ENCODE data around the gene JAKMIP1.

JAKMIP1 gene

GRCh38 chr4:6124386-6125102 lies 75.8 kb downstream of the JAKMIP1 start:
- H3K36me3 ChIP-seq = no peaks in the 10 kb centered on the region
- H3K9me3 ChIP-seq (ENCODE audit: severe bottlenecking) = no peaks in the 10 kb centered on the region
- TF ChIP-seq CTCF (IDR thresholded peaks at IDR 0.05; ENCODE audit: low read depth, low read length) = no peak
- no peak for DNase-seq
- H3K27me3 ChIP-seq (ENCODE audit: insufficient read depth, low read depth, severe bottlenecking) = no peaks in the 10 kb centered on the region
- no peak overlapping the region for H3K4me3 ChIP-seq (ENCODE audit: low read depth, low read length)
- H3K27ac ChIP-seq = no peak overlapping the region

DNA sequence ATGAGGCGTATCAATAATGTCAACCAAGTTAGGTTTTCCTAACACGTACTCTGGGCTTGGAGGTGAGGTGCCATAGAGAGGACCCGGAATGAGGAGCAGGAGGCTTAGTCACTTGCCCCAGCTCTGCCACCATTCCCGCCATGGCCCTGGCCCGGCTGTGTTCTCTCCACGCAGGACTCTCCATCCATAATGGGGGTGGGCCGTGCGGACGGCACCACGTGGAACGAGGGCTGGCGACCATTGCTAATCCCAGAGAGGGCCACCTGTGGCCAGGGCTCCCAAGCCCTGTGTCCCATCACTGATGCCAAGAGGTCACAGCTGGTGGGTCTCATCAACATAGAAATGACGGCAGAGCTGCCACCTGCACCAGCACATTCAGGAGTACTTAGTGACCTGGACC lies 76.4 kb downstream of the JAKMIP1 start:
- no peak for DNase-seq
- Histone ChIP-seq H3K9me3 (ENCODE audit: severe bottlenecking) (no peaks in the 10 kb centered on the region), H3K27me3 (ENCODE audit: insufficient read depth, low read depth, severe bottlenecking) (no peaks in the 10 kb centered on the region), H3K36me3 (no peaks in the 10 kb centered on the region), H3K4me3 (ENCODE audit: low read depth, low read length) (no peak overlapping the region), H3K27ac (no peak overlapping the region)
- no peak for TF ChIP-seq CTCF (IDR thresholded peaks at IDR 0.05; ENCODE audit: low read depth, low read length)

- no peak overlapping the region for H3K4me3 ChIP-seq (ENCODE audit: low read depth, low read length)
- H3K27ac ChIP-seq = peak overlapping the region; percentile 36; the same call in 1 of the 2 replicates
- H3K9me3 ChIP-seq (ENCODE audit: severe bottlenecking) = no peaks in the 10 kb centered on the region
- H3K36me3 ChIP-seq = no peaks in the 10 kb centered on the region
- TF ChIP-seq CTCF (IDR thresholded peaks at IDR 0.05; ENCODE audit: low read depth, low read length) = peak; percentile 20; the same call in 1 of the 2 replicates
- DNase-seq = no peak
- no peaks in the 10 kb centered on the region for H3K27me3 ChIP-seq (ENCODE audit: insufficient read depth, low read depth, severe bottlenecking)
These were observed 76.8 kb downstream of the JAKMIP1 start for GRCh38 chr4:6123541-6123940.

DNA sequence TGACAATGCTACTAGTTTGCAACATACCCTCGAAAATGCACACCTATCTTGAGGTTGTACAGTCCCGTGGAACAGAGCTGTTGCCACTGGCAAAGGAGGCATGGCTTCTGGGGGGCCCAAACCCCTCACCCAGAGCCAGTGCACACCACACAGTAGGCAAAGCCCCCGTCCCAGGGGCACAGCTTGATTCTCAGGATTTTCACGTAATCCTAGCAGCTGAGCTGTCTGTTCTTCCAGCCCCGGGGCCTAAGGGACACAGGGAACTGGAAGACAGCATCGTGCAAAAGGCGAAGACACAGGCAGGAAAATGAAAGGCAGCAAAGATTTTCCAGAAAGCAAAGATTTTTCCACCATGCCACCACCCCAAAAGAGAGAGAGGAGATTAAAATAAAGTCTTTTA lies 77.2 kb downstream of the JAKMIP1 start:
- Histone ChIP-seq H3K27ac (peak overlapping the region; percentile 36; the same call in 1 of the 2 replicates), H3K9me3 (ENCODE audit: severe bottlenecking) (no peaks in the 10 kb centered on the region), H3K36me3 (no peaks in the 10 kb centered on the region), H3K4me3 (ENCODE audit: low read depth, low read length) (no peak overlapping the region), H3K27me3 (ENCODE audit: insufficient read depth, low read depth, severe bottlenecking) (no peaks in the 10 kb centered on the region)
- no peak for TF ChIP-seq CTCF (IDR thresholded peaks at IDR 0.05; ENCODE audit: low read depth, low read length)
- DNase-seq = no peak

DNA sequence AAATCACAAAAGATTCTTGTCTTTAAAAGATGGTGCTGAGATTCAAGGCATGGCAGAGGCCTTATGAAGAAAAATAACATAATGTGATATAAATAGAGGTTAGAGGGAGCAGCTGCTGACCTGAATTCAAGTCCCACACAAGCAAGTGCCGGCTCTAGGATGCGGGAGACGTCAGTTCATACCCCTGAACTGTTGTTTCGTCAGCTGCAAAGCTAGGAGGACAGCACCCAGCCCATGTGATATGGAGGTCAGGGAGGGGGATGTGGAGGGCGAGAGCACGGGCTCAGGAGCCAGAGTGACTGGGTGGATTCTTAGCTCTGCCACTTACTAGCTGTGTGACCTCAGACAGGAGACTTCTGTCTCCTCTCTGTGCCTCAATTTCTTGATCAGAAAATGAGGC lies 77.9 kb downstream of the JAKMIP1 start:
- Histone ChIP-seq H3K27ac (no peak overlapping the region), H3K9me3 (ENCODE audit: severe bottlenecking) (no peaks in the 10 kb centered on the region), H3K36me3 (no peaks in the 10 kb centered on the region), H3K4me3 (ENCODE audit: low read depth, low read length) (no peak overlapping the region), H3K27me3 (ENCODE audit: insufficient read depth, low read depth, severe bottlenecking) (no peaks in the 10 kb centered on the region)
- no peak for DNase-seq
- TF ChIP-seq CTCF (IDR thresholded peaks at IDR 0.05; ENCODE audit: low read depth, low read length) = no peak

DNA sequence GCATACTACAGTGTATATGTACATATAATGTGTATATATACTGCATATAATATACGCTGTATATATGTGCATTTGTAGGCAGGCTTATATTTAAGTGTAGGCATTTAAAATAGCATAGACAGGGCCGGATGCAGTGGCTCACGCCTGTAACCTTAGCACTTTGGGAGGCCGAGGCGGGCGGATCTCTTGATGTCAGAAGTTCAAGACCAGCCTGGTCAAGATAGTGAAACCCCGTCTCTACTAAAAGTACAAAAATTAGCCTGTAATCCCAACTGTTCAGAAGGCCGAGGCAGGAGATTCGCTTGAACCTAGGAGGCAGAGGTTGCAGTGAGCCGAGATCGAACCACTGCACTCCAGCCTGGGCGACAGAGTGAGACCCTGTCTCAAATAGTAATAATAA lies 78.4 kb downstream of the JAKMIP1 start:
- H3K27me3 ChIP-seq (ENCODE audit: insufficient read depth, low read depth, severe bottlenecking) = no peaks in the 10 kb centered on the region
- H3K4me3 ChIP-seq (ENCODE audit: low read depth, low read length) = no peak overlapping the region
- no peak for DNase-seq
- H3K36me3 ChIP-seq = no peaks in the 10 kb centered on the region
- TF ChIP-seq CTCF (IDR thresholded peaks at IDR 0.05; ENCODE audit: low read depth, low read length) = no peak
- H3K9me3 ChIP-seq (ENCODE audit: severe bottlenecking) = no peaks in the 10 kb centered on the region
- no peak overlapping the region for H3K27ac ChIP-seq
